CD4-positive, alpha-beta T cell (primary cell): Measurements from ENCODE around the gene PRR5L. TPM values are rescaled to one million over a fixed set of nuclear protein-coding genes. Genes with fewer than 3 reads are reported as not detected.

ENCODE experiments used
- ATAC-seq: fragments of 200-7000 bp; cut with Tn5 transposase; one replicate; pipeline ENCODE4 v1.10.0; 2022; ENCODE audit warnings: mild to moderate bottlenecking; ENCODE audit not compliant: poor library complexity
- CTCF ChIA-PET: fragments of 350-600 bp; sonication (Branson Sonifier 250); formaldehyde crosslinking; loops from one replicate; lab custom pipeline; 2021; ENCODE audit warnings: antibody characterized with exemption, inconsistent platforms; lab: Charles Lee
- POLR2A ChIA-PET: fragments of 350-600 bp; sonication (Branson Sonifier 250); formaldehyde crosslinking; loops from one replicate; lab custom pipeline; 2021; ENCODE audit warnings: antibody characterized with exemption, inconsistent platforms; lab: Charles Lee
- DNase-seq, 14 experiments: peaks; one replicate each; pipeline ENCODE4 v3.0.0-alpha.2; 2013 to 2020; ENCODE audit warnings: mixed read lengths in 2 of 14
- H3K27ac ChIP-seq, 2 donors: one replicate each; pipeline versions ENCODE4 v1.5.1 to v1.7.0; 2013; ENCODE audit warnings: low read length in 2 of 2, low read depth in 1 of 2, mild to moderate bottlenecking in 1 of 2
- H3K27me3 ChIP-seq, 2 experiments: 1 replicate in 1 of 2; 2 replicates in 1 of 2; pipeline versions ENCODE4 v1.6.1 to v1.7.0; 2013; ENCODE audit warnings: low read length in 2 of 2, control low read depth in 1 of 2, mild to moderate bottlenecking in 1 of 2, moderate library complexity in 1 of 2; ENCODE audit not compliant: insufficient read depth in 2 of 2, control insufficient read depth in 1 of 2
- H3K36me3 ChIP-seq: one replicate; pipeline ENCODE4 v1.6.1; 2013; ENCODE audit warnings: low read length, control low read depth; ENCODE audit not compliant: insufficient read depth
- H3K4me1 ChIP-seq: one replicate; pipeline ENCODE4 v1.6.1; 2013; ENCODE audit warnings: low read length, control low read depth; ENCODE audit not compliant: insufficient read depth
- H3K4me3 ChIP-seq: one replicate; pipeline ENCODE4 v1.5.1; 2013; ENCODE audit warnings: mild to moderate bottlenecking, low read length, moderate library complexity
- H3K9me3 ChIP-seq, 2 experiments: 1 replicate in 1 of 2; 2 replicates in 1 of 2; pipeline versions ENCODE4 v1.6.1 to v1.7.0; 2013; ENCODE audit warnings: low read length in 2 of 2, mild to moderate bottlenecking in 2 of 2, control low read depth in 1 of 2, moderate library complexity in 1 of 2; ENCODE audit not compliant: control insufficient read depth in 1 of 2, insufficient read depth in 1 of 2
- H3K27ac Mint-ChIP-seq: one replicate; pipeline ENCODE4 v1.8.0; 2020; ENCODE audit warnings: mixed read lengths
- H3K27me3 Mint-ChIP-seq: one replicate; pipeline ENCODE4 v1.8.0; 2021; ENCODE audit warnings: mixed read lengths
- H3K36me3 Mint-ChIP-seq: one replicate; pipeline ENCODE4 v1.8.0; 2021; ENCODE audit warnings: low read depth, mixed read lengths
- H3K4me1 Mint-ChIP-seq: one replicate; pipeline ENCODE4 v1.8.0; 2021; ENCODE audit warnings: low read depth, mixed read lengths
- H3K4me3 Mint-ChIP-seq: one replicate; pipeline ENCODE4 v1.8.0; 2020; ENCODE audit warnings: mild to moderate bottlenecking, mixed read lengths
- H3K9me3 Mint-ChIP-seq: one replicate; pipeline ENCODE4 v1.8.0; 2020; ENCODE audit warnings: mixed read lengths
- CTCF ChIP-seq: fragments of 200-600 bp; IDR thresholded peaks from one replicate; pipeline ENCODE4 v1.8.0; 2022; ENCODE audit warnings: antibody characterized with exemption, mild to moderate bottlenecking
- intact Hi-C, 2 experiments: fragments of 100-400 bp; cut with DNase I in 1 of 2; cut with micrococcal nuclease in 1 of 2; formaldehyde crosslinking; loops; one replicate each; pipeline versions ENCODE4 v1.15.1 to v1.9.0; 2023 to 2025; cut with DNase I, micrococcal nuclease
- total RNA-seq, 174 experiments: library from RNA in 2 of 174; stranded (reverse) in 2 of 174; gene quantifications; one replicate each; pipeline ENCODE4 v1.2.3 and lab custom pipeline; 2021 to 2026

Gene PRR5L
- total RNA-seq, 2 experiments from 2014 or later, result 5.4 to 7.6 TPM

- no peak overlapping the region for H3K4me3 Mint-ChIP-seq
- no peaks in the 10 kb centered on the region for H3K36me3 Mint-ChIP-seq
- H3K27ac ChIP-seq, result no peak overlapping the region
- peaks cover 0 to 14% of the 10 kb centered on the region in 2 experiments for H3K27me3 ChIP-seq
- H3K9me3 ChIP-seq, result no peaks in the 10 kb centered on the region
- ChIA-PET POLR2A (no interaction called here), CTCF (no interaction called here)
- DNase-seq (no peak), ATAC-seq (no peak)
- H3K27me3 Mint-ChIP-seq, result peaks cover 42% of the 10 kb centered on the region
- H3K4me3 ChIP-seq, result no peak overlapping the region
- H3K4me1 ChIP-seq, result no peaks in the 10 kb centered on the region
- H3K4me1 Mint-ChIP-seq, result peaks cover 5% of the 10 kb centered on the region
- TF ChIP-seq CTCF, result no peak
- intact Hi-C loops, result no loop called here
- H3K36me3 ChIP-seq, result no peaks in the 10 kb centered on the region
- H3K27ac Mint-ChIP-seq, result no peak overlapping the region
- H3K9me3 Mint-ChIP-seq, result no peaks in the 10 kb centered on the region
Measured at GRCh38 chr11:36340897-36341296, 44.8 kb downstream of the PRR5L start.

- no peak overlapping the region for H3K4me3 Mint-ChIP-seq
- Histone ChIP-seq H3K4me3 (no peak overlapping the region), H3K4me1 (no peaks in the 10 kb centered on the region), H3K27ac (no peak overlapping the region), H3K9me3 (no peaks in the 10 kb centered on the region), H3K27me3 (peaks cover 0 to 14% of the 10 kb centered on the region in 2 experiments), H3K36me3 (no peaks in the 10 kb centered on the region)
- ATAC-seq, result no peak
- no peak for DNase-seq
- POLR2A ChIA-PET, result no interaction called here
- no peaks in the 10 kb centered on the region for H3K36me3 Mint-ChIP-seq
- TF ChIP-seq CTCF, result no peak
- CTCF ChIA-PET, result no interaction called here
- no peak overlapping the region for H3K27ac Mint-ChIP-seq
- intact Hi-C loops, result no loop called here
- peaks cover 42% of the 10 kb centered on the region for H3K27me3 Mint-ChIP-seq
- no peaks in the 10 kb centered on the region for H3K9me3 Mint-ChIP-seq
- peaks cover 5% of the 10 kb centered on the region for H3K4me1 Mint-ChIP-seq
Measured at GRCh38 chr11:36341915-36342314, 45.8 kb downstream of the PRR5L start.

- intact Hi-C loops, result no loop called here
- Histone ChIP-seq H3K9me3 (no peaks in the 10 kb centered on the region), H3K4me3 (no peak overlapping the region), H3K36me3 (no peaks in the 10 kb centered on the region), H3K27ac (no peak overlapping the region), H3K4me1 (no peaks in the 10 kb centered on the region), H3K27me3 (peaks cover 0 to 14% of the 10 kb centered on the region in 2 experiments)
- ATAC-seq, result no peak
- Mint-ChIP-seq H3K4me3 (no peak overlapping the region), H3K4me1 (peaks cover 5% of the 10 kb centered on the region), H3K27me3 (peaks cover 42% of the 10 kb centered on the region), H3K27ac (no peak overlapping the region), H3K36me3 (no peaks in the 10 kb centered on the region), H3K9me3 (no peaks in the 10 kb centered on the region)
- DNase-seq, result no peak
- POLR2A ChIA-PET, result no interaction called here
- CTCF ChIA-PET, result no interaction called here
- TF ChIP-seq CTCF, result no peak
Measured at GRCh38 chr11:36342327-36342726, 46.2 kb downstream of the PRR5L start.
